ENCODE measurements around the gene LYG1.
"Not testable (repeated sequence)": the region's sequence is repeated elsewhere in the genome, so short reads cannot be mapped to it uniquely, and the experiment has no call there.

LYG1 gene

GRCh38 chr2:99301097-99301496 is at the start of gene LYG1:
Gene LYG1 (minus strand): TSS chr2:99301197. CDS start chr2:99295670, 5,527 bp downstream.
- DNase-seq = not testable (repeated sequence)

DNA sequence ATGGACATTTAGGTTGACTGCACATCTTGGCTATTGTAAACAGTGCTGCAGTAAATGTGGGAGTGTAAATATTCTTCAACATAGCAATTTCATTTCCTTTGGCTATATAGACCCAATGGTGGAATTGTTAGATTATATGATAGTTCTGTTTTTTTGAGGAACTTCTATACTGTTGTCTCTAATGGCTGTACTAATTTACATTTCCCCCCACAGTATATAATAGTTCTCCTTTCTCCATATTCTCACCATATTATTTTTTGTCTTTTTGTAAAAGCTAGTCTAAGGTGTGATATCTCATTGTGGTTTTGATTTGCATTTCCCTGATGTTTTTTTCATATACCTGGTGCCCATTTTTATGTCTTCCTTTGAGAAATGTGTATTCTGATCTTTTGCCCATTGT is 49.2 kb upstream of the LYG1 start:
- DNase-seq = no peak

DNA sequence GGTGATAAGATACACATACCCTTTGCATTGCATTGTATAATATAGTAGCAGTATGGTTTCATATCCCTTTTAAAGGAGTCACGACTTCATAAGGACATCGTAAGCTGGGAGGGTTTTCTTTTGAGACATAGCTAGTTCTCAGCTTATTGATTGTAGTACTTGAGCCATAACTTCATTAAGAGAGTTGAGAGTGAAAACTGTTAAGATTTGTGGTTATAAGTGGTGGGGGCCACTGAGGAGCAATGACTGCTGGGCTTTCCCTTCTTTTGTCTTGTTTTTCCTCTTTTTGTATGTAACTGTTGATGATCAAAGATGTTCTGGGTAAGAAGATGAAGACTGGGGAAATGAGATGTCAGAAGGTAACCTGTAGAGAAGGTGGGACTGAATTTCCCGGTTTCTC is 47.2 kb upstream of the LYG1 start:
- no peak for DNase-seq

DNA sequence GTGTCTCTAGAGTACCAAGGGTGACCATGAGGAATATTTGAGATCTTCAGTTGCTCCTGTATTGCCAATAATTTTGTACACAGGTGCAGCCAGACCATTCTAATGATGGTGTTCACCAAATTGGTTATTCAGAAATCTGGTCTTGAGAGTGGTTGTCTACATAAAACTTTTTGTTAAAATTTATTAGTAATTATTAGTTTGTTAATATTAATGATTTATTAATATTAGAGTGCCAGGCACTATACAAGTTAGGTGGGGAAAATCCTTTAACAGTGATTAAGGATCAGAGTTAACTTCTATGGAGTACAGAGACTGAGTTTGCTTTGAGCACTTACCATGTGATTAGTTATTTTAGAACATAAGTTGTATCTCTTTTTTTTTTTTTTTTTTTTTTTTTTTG is 45.2 kb upstream of the LYG1 start:
- no peak for DNase-seq

DNA sequence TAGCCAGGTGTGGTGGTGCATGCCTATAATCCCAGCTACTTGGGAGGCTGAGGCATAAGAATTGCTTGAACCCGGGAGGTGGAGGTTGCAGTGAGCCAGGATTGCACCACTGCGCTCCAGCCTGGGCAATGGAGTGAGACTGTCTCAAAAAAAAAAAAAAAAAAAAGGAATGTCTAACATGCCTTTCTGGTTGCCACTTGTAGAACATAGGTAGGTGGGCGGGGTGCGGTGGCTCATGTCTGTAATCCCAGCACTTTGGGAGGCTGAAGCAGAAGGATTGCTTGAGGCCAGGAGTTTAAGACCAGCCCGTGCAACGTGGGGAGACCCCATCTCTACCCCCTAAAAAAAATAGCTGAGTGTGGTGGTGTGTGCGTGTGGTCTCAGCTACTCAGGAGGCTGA is 44.4 kb upstream of the LYG1 start:
- not testable (repeated sequence) for DNase-seq

DNA sequence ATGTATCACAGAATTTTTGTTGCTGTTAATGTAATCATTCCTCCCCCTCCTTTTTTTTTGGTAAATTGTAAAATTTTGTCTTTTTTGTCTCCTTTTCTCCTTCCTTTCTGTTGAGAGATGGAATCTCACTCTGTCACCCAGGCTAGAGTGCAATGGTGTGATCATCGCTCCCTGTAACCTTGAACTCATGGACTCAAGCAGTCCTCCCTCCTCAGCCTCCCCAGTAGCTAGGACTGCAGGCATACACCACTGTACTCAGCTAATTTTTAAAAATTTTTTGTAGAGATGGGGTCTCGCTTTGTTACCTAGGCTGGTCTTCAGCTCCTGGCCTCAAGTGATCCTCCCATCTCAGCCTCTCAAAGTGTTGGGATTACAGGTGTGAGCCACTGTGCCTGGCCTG is 41.5 kb upstream of the LYG1 start:
- DNase-seq = no peak

GRCh38 chr2:99340669-99341236 is 39.8 kb upstream of the LYG1 start:
- DNase-seq = no peak

DNA sequence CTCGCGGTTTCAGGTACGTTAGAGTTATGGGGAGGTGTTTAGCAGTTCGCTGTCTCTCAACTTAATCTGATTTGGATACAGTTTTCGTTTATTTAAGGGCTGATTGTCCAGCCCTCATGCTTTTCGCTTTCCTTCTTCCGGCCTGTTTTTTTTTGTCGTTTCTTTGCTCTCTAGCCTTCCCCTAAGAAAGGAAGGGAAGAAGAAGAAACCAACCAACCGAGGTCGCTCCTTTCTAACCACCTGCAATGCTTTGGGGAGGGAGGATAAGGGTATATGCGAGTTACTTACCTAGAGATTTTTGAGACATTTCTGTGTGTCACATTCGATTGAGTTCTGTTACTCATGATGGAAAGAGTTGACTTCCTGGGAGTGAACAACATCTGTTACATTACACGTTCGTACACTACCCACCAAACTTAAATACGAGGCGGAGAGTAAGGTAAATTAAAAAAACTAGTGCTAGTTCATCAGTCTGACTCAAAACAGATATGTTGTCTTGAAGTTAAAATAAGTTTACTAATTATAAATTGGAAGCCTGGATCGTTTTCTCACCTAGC is 37.1 kb upstream of the LYG1 start:
- no peak for DNase-seq

DNA sequence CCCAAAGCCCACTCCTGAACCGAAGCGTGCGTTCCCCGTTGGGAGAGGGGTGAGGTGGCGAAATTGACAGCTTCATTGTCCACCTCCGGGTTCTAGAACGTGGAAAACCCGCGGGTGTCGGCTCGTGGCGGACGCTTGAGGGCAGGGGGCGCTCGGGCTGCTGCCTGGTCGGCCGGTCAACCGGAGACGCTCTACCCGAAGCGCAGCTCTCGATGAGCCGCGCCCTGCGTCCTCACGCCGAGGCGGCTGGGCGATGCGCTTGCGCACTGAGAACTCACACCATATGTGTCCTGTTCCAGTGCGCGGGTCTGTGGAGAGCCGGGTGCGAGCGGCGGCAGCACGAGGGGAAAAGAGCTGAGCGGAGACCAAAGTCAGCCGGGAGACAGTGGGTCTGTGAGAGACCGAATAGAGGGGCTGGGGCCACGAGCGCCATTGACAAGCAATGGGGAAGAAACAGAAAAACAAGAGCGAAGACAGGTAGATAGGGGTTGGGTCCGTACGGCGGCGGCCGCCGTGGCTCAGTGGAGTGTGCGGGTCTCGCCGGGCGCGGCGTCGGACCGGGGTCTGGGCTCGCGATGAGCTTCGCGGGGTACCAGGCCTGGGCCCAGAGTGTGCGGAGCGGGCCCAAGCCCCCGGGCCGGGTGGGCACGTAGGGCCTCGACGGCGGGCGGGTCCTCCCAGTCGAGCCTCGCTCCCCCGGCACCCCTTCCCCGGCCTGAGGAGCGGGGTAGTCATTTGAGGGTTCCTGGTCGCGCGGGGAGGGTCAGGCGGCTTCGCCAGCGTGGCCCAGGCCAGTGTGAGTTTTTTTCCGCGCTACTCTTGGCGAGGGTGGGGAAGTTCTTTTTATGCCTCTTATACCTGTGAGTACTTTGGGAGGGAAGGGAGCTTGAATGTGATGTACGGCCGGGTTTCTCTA is 36.4 kb upstream of the LYG1 start, which contains the start of gene EIF5B:
Gene EIF5B, plus strand, starts transcription at position 277 of the 916 bp plus-strand sequence. Its CDS starts 166 bp downstream, at position 443.
- DNase-seq = peak; percentile 95

DNA sequence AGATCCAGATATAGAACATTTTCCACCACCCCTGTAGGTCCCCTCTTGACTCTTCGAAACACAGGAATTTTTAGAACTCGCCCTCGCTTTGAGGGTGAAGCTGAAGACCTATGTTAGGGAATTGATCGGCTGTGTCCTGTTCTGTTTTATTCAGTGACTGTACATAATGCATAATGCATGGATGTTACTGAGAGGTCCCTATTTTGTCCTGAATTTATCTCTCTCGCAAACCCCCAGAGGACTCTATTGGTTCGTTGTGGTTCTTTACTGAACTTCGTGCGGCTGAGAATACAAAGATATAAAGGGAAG is 35.8 kb upstream of the LYG1 start:
- no peak for DNase-seq

GRCh38 chr2:99335911-99336803 is 35.2 kb upstream of the LYG1 start, which contains the start of gene TXNDC9:
Gene TXNDC9 (minus strand): TSS chr2:99336333. CDS start chr2:99333210, 3,123 bp downstream.
- DNase-seq = peak; percentile 98

DNA sequence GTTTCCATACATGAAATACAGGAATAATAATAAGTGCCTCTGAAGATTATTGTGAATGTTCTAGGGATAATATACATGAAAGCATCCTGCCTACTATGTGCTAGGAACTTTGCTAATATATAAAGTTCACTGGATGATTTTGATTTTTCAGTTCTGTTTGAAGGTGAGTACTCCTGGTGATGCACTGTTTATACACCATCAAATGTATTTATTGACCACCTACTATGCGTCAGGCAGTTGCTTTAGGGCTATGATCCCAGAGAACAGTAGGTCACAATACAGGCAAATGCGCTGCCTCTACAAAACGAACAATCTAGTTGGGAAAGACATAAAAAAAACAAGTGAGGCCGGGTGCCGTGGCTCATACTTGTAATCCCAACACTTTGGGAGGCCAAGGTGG is 24.4 kb upstream of the LYG1 start:
- no peak for DNase-seq

DNA sequence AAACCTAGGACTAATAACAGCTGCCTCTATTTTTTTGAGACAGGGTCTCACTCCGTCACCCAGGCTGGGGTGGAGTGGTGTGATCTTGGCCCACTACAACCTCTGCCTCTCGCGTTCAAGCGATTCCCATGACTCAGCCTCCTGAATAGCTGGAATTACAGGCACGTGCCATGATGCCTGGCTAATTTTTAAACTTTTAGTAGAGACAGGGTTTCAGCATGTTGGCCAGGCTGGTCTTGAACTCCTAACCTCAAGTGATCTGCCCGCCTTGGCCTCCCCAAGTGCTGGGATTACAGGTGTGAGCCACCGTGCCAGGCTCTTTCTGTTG is 16.8 kb upstream of the LYG1 start:
- DNase-seq = not testable (repeated sequence)

DNA sequence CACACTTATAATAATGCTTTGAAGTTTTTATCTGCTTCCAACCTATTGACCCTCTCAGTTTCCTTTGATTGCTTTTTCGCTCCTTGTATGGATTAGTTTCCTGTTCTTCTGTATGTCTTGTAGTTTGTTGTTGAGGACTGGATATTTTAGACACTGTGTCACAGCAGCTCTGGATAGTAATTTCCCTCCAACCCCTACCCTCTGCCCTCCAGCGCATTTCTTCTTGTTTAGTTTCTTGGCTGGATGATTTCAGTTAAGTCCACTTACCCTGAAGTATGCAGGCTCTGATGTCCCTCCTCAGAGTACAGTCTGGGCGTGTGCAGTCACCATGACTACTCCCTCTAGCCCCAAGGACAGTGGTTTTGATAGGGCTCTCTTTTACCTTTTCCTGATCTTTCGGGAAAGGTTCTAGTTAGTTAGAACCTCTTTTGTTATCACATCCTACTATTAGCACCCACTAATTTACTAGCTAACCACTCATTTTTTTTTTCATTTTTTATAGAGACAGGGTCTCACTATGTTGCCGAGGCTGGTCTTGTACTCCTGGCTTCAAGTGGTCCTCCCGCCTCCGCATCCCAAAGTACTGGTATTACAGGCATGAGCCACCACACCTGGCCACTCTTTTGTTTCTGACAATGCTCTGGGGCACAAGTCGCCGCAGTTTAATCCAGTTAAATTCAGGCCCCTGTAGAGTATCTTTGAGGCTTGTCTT is 16.3 kb upstream of the LYG1 start:
- DNase-seq = no peak

DNA sequence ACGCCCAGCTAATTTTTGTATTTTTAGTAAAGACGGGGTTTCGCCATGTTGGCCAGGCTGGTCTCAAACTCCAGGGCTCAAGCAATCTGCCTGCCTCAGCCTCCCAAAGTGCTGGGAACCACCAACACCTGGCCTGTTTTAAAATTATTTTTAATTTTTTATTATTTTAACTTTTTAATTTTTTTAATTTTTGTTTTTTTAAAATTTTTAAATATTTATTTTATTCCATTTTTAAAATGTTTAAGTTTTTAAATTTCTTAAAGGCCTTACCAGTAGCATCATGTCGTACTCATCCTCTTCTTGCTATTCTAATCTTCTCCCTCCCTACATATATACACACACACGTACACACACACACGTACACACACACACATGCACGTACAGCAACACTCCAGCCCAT is 1.4 kb downstream of the LYG1 start:
- no peak for DNase-seq

DNA sequence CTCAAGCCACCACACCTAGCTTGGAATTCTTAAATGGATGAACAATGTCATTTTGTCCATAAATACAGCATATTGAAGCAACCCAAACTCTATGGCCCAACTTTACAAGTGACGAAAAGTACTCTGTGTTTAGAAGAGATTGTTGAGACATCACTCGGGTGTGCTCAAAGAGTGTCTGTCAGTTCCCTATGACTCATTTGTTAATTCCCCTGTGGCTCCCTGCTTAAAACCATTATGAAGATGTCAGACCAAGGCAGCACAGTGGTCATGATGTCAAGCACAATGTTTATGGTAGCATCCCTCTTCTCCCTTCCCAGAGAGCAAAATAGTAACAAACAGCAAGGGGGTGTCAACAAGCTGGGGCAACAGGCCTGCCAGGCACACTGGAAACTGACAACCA is 3.0 kb downstream of the LYG1 start:
- DNase-seq = no peak

- DNase-seq = no peak
Measured at GRCh38 chr2:99285526-99285925, 15.5 kb downstream of the LYG1 start.

DNA sequence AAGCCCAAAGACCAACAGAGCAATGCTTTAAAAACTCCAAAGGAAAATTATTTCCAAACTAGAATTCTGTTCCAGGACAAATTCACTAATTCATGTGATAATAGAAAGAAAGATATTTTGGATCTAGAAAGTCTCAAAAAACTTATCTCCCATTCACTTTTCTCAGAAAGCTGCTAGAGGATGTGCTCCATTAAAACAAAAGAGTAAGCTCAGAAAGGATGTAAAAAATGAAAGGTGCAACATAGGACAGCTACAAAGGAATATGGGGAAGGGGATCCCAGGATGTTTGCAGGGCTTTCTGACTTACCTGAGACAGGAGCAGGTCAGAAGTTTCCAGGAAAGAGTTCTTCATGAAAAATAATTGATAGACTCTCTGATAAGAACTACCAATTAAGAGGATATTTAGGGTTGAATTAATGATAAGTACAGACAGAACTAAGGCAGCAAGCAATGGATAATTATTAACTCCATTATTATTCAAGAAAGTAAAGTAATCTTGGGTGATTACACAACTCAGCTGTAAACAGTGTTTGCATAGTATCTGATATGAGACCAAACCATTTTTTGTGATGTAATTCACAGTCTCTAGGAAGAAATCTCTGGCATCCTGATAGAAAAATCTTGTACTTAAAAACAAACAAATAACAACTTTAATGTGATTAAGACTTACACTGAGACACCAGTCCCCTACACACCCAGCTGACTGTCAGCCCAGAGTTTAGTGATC is 20.9 kb downstream of the LYG1 start:
- no peak for DNase-seq

GRCh38 chr2:99278793-99279291 is 22.2 kb downstream of the LYG1 start:
- no peak for DNase-seq

DNA sequence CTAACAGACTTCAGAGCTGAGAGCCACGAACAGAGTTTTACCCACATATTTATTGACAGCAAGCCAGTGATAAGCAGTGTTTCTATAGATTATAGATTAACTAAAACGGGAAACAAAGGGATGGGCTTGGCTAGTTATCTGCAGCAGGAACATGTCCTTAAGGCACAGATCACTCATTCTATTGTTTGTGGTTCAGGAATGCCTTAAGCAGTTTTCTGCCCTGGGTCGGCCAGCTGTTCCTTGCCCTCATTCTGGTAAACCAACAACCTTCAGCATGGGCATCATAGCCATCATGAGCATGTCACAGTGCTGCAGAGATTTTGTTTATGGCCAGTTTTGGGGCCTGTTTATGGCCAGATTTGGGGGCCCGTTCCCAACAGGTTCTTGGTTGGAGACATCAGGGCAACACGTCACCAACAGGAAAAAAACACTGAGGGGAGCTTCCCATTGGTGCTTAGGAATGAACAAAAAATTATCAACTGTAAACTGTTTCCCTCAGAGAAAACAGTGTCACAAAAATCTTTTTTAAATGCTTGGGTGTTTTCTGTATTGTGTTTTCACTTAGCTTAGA is 22.7 kb downstream of the LYG1 start:
- DNase-seq = not testable (repeated sequence)

- no peak for DNase-seq
Measured at GRCh38 chr2:99275882-99276281, 25.1 kb downstream of the LYG1 start.
